Astrocyte (in vitro differentiated cells and primary cell): ENCODE data around the gene CPE. TPM values are rescaled to one million over a fixed set of nuclear protein-coding genes. Genes with fewer than 3 reads are reported as not detected.

Source experiments
- DNase-seq: peaks from one replicate; pipeline ENCODE4 v3.0.0-alpha.2; 2010; ENCODE audit warnings: low read depth
- FAIRE-seq: peaks from 2 replicates; lab custom pipeline; 2011; peaks lifted over from hg19 to GRCh38; lab: Jason Lieb, UNC
- H2AFZ ChIP-seq: 2 replicates; pipeline ENCODE4 v1.6.0; 2012; ENCODE audit warnings: low read depth, low read length, inconsistent platforms
- H3K27ac ChIP-seq: 2 replicates; pipeline ENCODE4 v1.5.1; 2011; ENCODE audit warnings: low read depth, low read length, inconsistent platforms
- H3K27me3 ChIP-seq: 2 replicates; pipeline ENCODE4 v1.6.0; 2011; ENCODE audit warnings: low read length, inconsistent platforms; ENCODE audit not compliant: insufficient read depth
- H3K36me3 ChIP-seq: 2 replicates; pipeline ENCODE4 v1.5.1; 2011; ENCODE audit warnings: low read length, inconsistent platforms; ENCODE audit not compliant: insufficient read depth
- H3K4me1 ChIP-seq: 2 replicates; pipeline ENCODE4 v1.5.1; 2011; ENCODE audit warnings: low read length, inconsistent platforms; ENCODE audit not compliant: insufficient read depth
- H3K4me2 ChIP-seq: 2 replicates; pipeline ENCODE4 v1.6.0; 2012; ENCODE audit warnings: low read length, inconsistent platforms
- H3K4me3 ChIP-seq: 2 replicates; pipeline ENCODE4 v1.5.1; 2011; ENCODE audit warnings: low read depth, mild to moderate bottlenecking, low read length, inconsistent platforms; ENCODE audit not compliant: insufficient read depth
- H3K79me2 ChIP-seq: 2 replicates; pipeline ENCODE4 v1.6.0; 2012; ENCODE audit warnings: mild to moderate bottlenecking, low read length, inconsistent platforms; ENCODE audit not compliant: insufficient read depth
- H3K9ac ChIP-seq: 2 replicates; pipeline ENCODE4 v1.6.0; 2012; ENCODE audit warnings: mild to moderate bottlenecking, low read length, inconsistent platforms
- H3K9me3 ChIP-seq: 2 replicates; pipeline ENCODE4 v1.5.1; 2012; ENCODE audit warnings: low read depth, mild to moderate bottlenecking, low read length, inconsistent platforms; ENCODE audit not compliant: insufficient read depth
- H4K20me1 ChIP-seq: 2 replicates; pipeline ENCODE4 v1.6.0; 2012; ENCODE audit warnings: low read length, inconsistent platforms; ENCODE audit not compliant: insufficient read depth
- H3K27ac Mint-ChIP-seq: one replicate; pipeline ENCODE4 v1.8.0; 2021; ENCODE audit warnings: mild to moderate bottlenecking, mixed read lengths; ENCODE audit not compliant: unreplicated experiment
- H3K27me3 Mint-ChIP-seq: one replicate; pipeline ENCODE4 v1.8.0; 2021; ENCODE audit warnings: low read depth, mixed read lengths; ENCODE audit not compliant: unreplicated experiment
- H3K36me3 Mint-ChIP-seq: one replicate; pipeline ENCODE4 v1.8.0; 2021; ENCODE audit warnings: low read depth, mixed read lengths; ENCODE audit not compliant: unreplicated experiment
- H3K4me1 Mint-ChIP-seq: one replicate; pipeline ENCODE4 v1.8.0; 2021; ENCODE audit warnings: low read depth, mixed read lengths; ENCODE audit not compliant: unreplicated experiment
- H3K4me3 Mint-ChIP-seq: one replicate; pipeline ENCODE4 v1.8.0; 2021; ENCODE audit warnings: mild to moderate bottlenecking, moderate library complexity, mixed read lengths; ENCODE audit not compliant: unreplicated experiment
- H3K9me3 Mint-ChIP-seq: one replicate; pipeline ENCODE4 v1.8.0; 2021; ENCODE audit warnings: mild to moderate bottlenecking, mixed read lengths; ENCODE audit not compliant: unreplicated experiment
- CTCF ChIP-seq: IDR thresholded peaks from 2 replicates; pipeline ENCODE4 v1.5.1; 2011; ENCODE audit warnings: low read depth, mild to moderate bottlenecking, inconsistent platforms, low read length, moderate library complexity; ENCODE audit not compliant: insufficient read depth
- EZH2 ChIP-seq: IDR thresholded peaks from 2 replicates; pipeline ENCODE4 v1.6.1; 2012; ENCODE audit warnings: mild to moderate bottlenecking, low read length, inconsistent platforms; ENCODE audit not compliant: insufficient read depth
- total RNA-seq: library from RNA; stranded (reverse); gene quantifications from 2 replicates; pipeline ENCODE4 v1.2.1, GENCODE V29; 2021

Gene CPE
- total RNA-seq, 1 donor from 2014 or later, result 380 TPM

DNA sequence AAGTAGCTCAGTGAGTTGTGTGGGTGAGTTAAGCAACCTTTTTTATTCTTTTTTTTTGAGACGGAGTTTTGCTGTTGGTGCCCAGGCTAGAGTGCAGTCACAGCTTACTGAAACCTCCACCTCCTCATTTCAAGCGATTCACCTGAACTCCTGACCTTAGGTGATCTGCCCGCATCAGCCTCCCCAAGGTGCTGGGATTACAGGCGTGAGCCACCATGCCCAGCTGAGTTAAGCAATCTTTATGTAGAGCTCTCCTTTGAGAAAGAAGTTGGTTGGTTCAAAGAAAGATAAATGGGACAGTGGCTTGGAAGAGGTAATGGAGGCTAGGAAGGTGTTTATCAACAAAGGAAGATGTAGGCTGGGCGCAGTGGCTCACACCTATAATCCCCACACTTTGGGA, 48.1 kb upstream of the CPE start:
- Histone ChIP-seq H3K9me3 (no peaks in the 10 kb centered on the region), H3K4me2 (peak overlapping the region; percentile 89), H3K79me2 (peaks cover 82% of the 10 kb centered on the region), H3K9ac (no peak overlapping the region), H3K4me1 (peaks cover 15% of the 10 kb centered on the region), H3K27me3 (no peaks in the 10 kb centered on the region), H3K36me3 (peaks cover 8% of the 10 kb centered on the region), H3K27ac (no peak overlapping the region), H3K4me3 (peak overlapping the region; percentile 21), H2AFZ (no peak overlapping the region), H4K20me1 (peaks cover 59% of the 10 kb centered on the region)
- Mint-ChIP-seq H3K9me3 (no peaks in the 10 kb centered on the region), H3K27me3 (no peaks in the 10 kb centered on the region), H3K4me1 (peaks cover 37% of the 10 kb centered on the region), H3K36me3 (peaks cover 5% of the 10 kb centered on the region), H3K27ac (no peak overlapping the region), H3K4me3 (peak overlapping the region; percentile 78)
- FAIRE-seq, result no peak
- DNase-seq, result no peak
- no peak for TF ChIP-seq EZH2
- TF ChIP-seq CTCF, result no peak

GRCh38 chr4:165331359-165331758, 47.4 kb upstream of the CPE start:
- Mint-ChIP-seq H3K4me1 (peaks cover 32% of the 10 kb centered on the region), H3K27me3 (no peaks in the 10 kb centered on the region), H3K9me3 (no peaks in the 10 kb centered on the region), H3K36me3 (peaks cover 5% of the 10 kb centered on the region), H3K27ac (no peak overlapping the region), H3K4me3 (peak overlapping the region; percentile 78)
- TF ChIP-seq EZH2 (no peak), CTCF (no peak)
- no peak for DNase-seq
- H3K9me3 ChIP-seq, result no peaks in the 10 kb centered on the region
- peaks cover 89% of the 10 kb centered on the region for H3K79me2 ChIP-seq
- no peaks in the 10 kb centered on the region for H3K27me3 ChIP-seq
- H3K36me3 ChIP-seq, result peaks cover 8% of the 10 kb centered on the region
- H3K27ac ChIP-seq, result no peak overlapping the region
- peak overlapping the region; percentile 89 for H3K4me2 ChIP-seq
- H3K4me1 ChIP-seq, result peaks cover 9% of the 10 kb centered on the region
- no peak for FAIRE-seq
- H3K9ac ChIP-seq, result peak overlapping the region; percentile 50
- no peak overlapping the region for H2AFZ ChIP-seq
- peaks cover 60% of the 10 kb centered on the region for H4K20me1 ChIP-seq
- peak overlapping the region; percentile 45 for H3K4me3 ChIP-seq

DNA sequence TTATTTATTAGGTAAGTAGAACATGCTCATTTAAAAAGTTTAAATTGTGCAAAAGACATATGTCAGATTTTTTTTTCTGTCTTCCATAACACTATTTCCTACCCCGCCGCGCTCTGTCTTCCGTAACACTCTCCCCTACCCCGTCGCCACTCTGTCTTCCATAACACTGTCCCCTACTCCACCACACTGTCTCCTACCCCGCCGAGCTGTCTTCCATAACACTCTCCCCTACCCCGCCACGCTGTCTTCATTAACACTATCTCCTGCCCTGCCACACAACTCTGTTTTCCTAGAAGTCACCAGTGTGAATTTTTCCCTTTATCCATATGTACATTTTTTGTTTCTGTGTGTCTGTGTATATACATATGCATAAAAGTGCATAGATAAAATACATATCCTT, 47.0 kb upstream of the CPE start:
- H3K9me3 Mint-ChIP-seq, result no peaks in the 10 kb centered on the region
- FAIRE-seq (no peak), DNase-seq (no peak)
- H3K27ac Mint-ChIP-seq, result peak overlapping the region; percentile 8
- H3K27me3 ChIP-seq, result no peaks in the 10 kb centered on the region
- H3K27me3 Mint-ChIP-seq, result no peaks in the 10 kb centered on the region
- peaks cover 7% of the 10 kb centered on the region for H3K4me1 ChIP-seq
- peaks cover 6% of the 10 kb centered on the region for H3K36me3 Mint-ChIP-seq
- H3K4me3 ChIP-seq, result peak overlapping the region; percentile 45
- no peaks in the 10 kb centered on the region for H3K9me3 ChIP-seq
- peak overlapping the region; percentile 50 for H3K9ac ChIP-seq
- H3K4me1 Mint-ChIP-seq, result peaks cover 36% of the 10 kb centered on the region
- no peak overlapping the region for H3K27ac ChIP-seq
- H4K20me1 ChIP-seq, result peaks cover 64% of the 10 kb centered on the region
- H3K4me2 ChIP-seq, result peak overlapping the region; percentile 89
- H3K4me3 Mint-ChIP-seq, result peak overlapping the region; percentile 78
- peaks cover 93% of the 10 kb centered on the region for H3K79me2 ChIP-seq
- no peak for TF ChIP-seq CTCF
- TF ChIP-seq EZH2, result no peak
- no peak overlapping the region for H2AFZ ChIP-seq
- peaks cover 13% of the 10 kb centered on the region for H3K36me3 ChIP-seq
